ENCODE data around the gene LRPAP1. TPM values are rescaled to one million over a fixed set of nuclear protein-coding genes. Genes with fewer than 3 reads are reported as not detected.
"Not testable (repeated sequence)": the region's sequence is repeated elsewhere in the genome, so short reads cannot be mapped to it uniquely, and the experiment has no call there.

The LRPAP1 gene
- total RNA-seq, 1 experiment from 2014 or later, result 109 TPM

GRCh38 chr4:3512279-3512678, 19.9 kb downstream of the LRPAP1 start:
- CTCF ChIA-PET, result interaction anchor here (1.9 kb wide), 1 partner anchor 368 kb away, joined by 4 read pairs; no protein-coding TSS in a partner anchor
- peaks cover 15% of the 10 kb centered on the region for H3K79me2 ChIP-seq (ENCODE audit: insufficient read depth, low read length)

GRCh38 chr4:3511601-3512000, 20.6 kb downstream of the LRPAP1 start:
- ATAC-seq; H3K27ac ChIP-seq (ENCODE audit: low read depth, low read length); H3K9me2 ChIP-seq (ENCODE audit: insufficient read depth); DNase-seq (ENCODE audit: low read depth, low spot score); H3K4me1 ChIP-seq (ENCODE audit: control insufficient read depth in 1 of 2, insufficient read depth in 2 of 2, low read length in 2 of 2); H3K4me3 ChIP-seq (replicated peaks in 1 of 2; ENCODE audit: low read depth in 1 of 2, low read length in 2 of 2); H2AFZ ChIP-seq (ENCODE audit: low read depth, low read length, poor library complexity, severe bottlenecking); RAD21 ChIA-PET (ENCODE audit: low non-redundant PET in 1 of 2, low total read pairs in 2 of 2, uncharacterized antibody in 2 of 2, unreplicated experiment in 2 of 2); H3K4me2 ChIP-seq (ENCODE audit: low read length); BruUV-seq (replicated peaks); intact Hi-C loops (cut with micrococcal nuclease); H4K20me1 ChIP-seq (ENCODE audit: insufficient read depth); H3K27me3 ChIP-seq (ENCODE audit: insufficient read depth, low read length); H3K9ac ChIP-seq (ENCODE audit: low read length); CTCF ChIA-PET; H3K9me3 ChIP-seq (ENCODE audit: control insufficient read depth in 1 of 2, insufficient read depth in 1 of 2, low read depth in 1 of 2, low read length in 2 of 2); POLR2A ChIA-PET: not testable (repeated sequence)
- Histone ChIP-seq H3K36me3 (ENCODE audit: control insufficient read depth in 1 of 2, insufficient read depth in 2 of 2, low read length in 2 of 2) (peaks cover 25 to 51% of the 10 kb centered on the region in 2 experiments), H3K79me2 (ENCODE audit: insufficient read depth, low read length) (peaks cover 22% of the 10 kb centered on the region)

More at GRCh38 chr4:3512279-3512678, 19.9 kb downstream of the LRPAP1 start:
- no peak for TF ChIP-seq SP1 (IDR thresholded peaks at IDR 0.05; ENCODE audit: low read depth)
- no peak for TF ChIP-seq FOSL1 (IDR thresholded peaks at IDR 0.05; ENCODE audit: low read depth)
- TF ChIP-seq SRF (IDR thresholded peaks at IDR 0.05; ENCODE audit: low read depth), result no peak
- no peak for TF ChIP-seq JUND (IDR thresholded peaks at IDR 0.05)
- TF ChIP-seq YY1 (IDR thresholded peaks at IDR 0.05; ENCODE audit: extremely low read depth, insufficient replicate concordance, low read depth, low read length), result no peak
- no peak for TF ChIP-seq CEBPB (IDR thresholded peaks at IDR 0.05; ENCODE audit: low read depth)
- no peak for TF ChIP-seq SIN3A (IDR thresholded peaks at IDR 0.05; ENCODE audit: low read depth)
- TF ChIP-seq, protein P1, sequence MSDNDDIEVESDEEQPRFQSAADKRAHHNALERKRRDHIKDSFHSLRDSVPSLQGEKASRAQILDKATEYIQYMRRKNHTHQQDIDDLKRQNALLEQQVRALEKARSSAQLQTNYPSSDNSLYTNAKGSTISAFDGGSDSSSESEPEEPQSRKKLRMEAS (IDR thresholded peaks at IDR 0.05), result no peak
- TF ChIP-seq, protein P2, sequence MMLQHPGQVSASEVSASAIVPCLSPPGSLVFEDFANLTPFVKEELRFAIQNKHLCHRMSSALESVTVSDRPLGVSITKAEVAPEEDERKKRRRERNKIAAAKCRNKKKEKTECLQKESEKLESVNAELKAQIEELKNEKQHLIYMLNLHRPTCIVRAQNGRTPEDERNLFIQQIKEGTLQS (IDR thresholded peaks at IDR 0.05), result no peak
- TF ChIP-seq TCF7L2 (IDR thresholded peaks at IDR 0.05; ENCODE audit: borderline replicate concordance, extremely low read depth, insufficient read depth, insufficient read length), result no peak
- no peak for TF ChIP-seq EGR1 (IDR thresholded peaks at IDR 0.05; ENCODE audit: low read depth)
- TF ChIP-seq RAD21 (IDR thresholded peaks at IDR 0.05; ENCODE audit: low read depth), result no peak
- TF ChIP-seq ZBTB33 (IDR thresholded peaks at IDR 0.05; ENCODE audit: extremely low read depth, insufficient replicate concordance, low read length), result no peak
- no peaks in the 10 kb centered on the region for H3K9me2 ChIP-seq (ENCODE audit: insufficient read depth)
- no peak overlapping the region for H3K4me3 ChIP-seq (replicated peaks in 1 of 2; ENCODE audit: low read depth in 1 of 2, low read length in 2 of 2)
- ChIA-PET RAD21 (ENCODE audit: low non-redundant PET in 1 of 2, low total read pairs in 2 of 2, uncharacterized antibody in 2 of 2, unreplicated experiment in 2 of 2) (no interaction called here), POLR2A (no interaction called here)
- no peaks in the 10 kb centered on the region for H3K9me3 ChIP-seq (ENCODE audit: control insufficient read depth in 1 of 2, insufficient read depth in 1 of 2, low read depth in 1 of 2, low read length in 2 of 2)
- no peaks in the 10 kb centered on the region for H3K4me1 ChIP-seq (ENCODE audit: control insufficient read depth in 1 of 2, insufficient read depth in 2 of 2, low read length in 2 of 2)
- no TSS peak for BruUV-seq (replicated peaks)
- no peaks in the 10 kb centered on the region for H3K27me3 ChIP-seq (ENCODE audit: insufficient read depth, low read length)
- intact Hi-C loops (cut with micrococcal nuclease), result no loop called here
- no peak for ATAC-seq
- no peak overlapping the region for H3K4me2 ChIP-seq (ENCODE audit: low read length)
- H4K20me1 ChIP-seq (ENCODE audit: insufficient read depth), result no peaks in the 10 kb centered on the region
- DNase-seq (ENCODE audit: low read depth, low spot score), result no peak
- no peak overlapping the region for H2AFZ ChIP-seq (ENCODE audit: low read depth, low read length, poor library complexity, severe bottlenecking)
- no peak overlapping the region for H3K27ac ChIP-seq (ENCODE audit: low read depth, low read length)
- no peak overlapping the region for H3K9ac ChIP-seq (ENCODE audit: low read length)
- peaks cover 23 to 53% of the 10 kb centered on the region in 2 experiments for H3K36me3 ChIP-seq (ENCODE audit: control insufficient read depth in 1 of 2, insufficient read depth in 2 of 2, low read length in 2 of 2)

Measured in HCT116 (cell line).